Endothelial cell of umbilical vein (primary cell): Measurements from ENCODE around the gene FUT6. TPM values are rescaled to one million over a fixed set of nuclear protein-coding genes. Genes with fewer than 3 reads are reported as not detected.

Source experiments
- BruUV-seq: library from RNA; stranded (reverse); fragments of 400-500 nt; replicated peaks from 2 replicates; lab custom pipeline; 2021; lab: Mats Ljungman, UMichigan
- CTCF ChIA-PET: fragments of 300-600, 350-600 bp; sonication (Branson Sonifier 250); formaldehyde crosslinking; loops from one replicate; lab custom pipeline; 2021; ENCODE audit warnings: antibody characterized with exemption, inconsistent platforms; lab: Charles Lee
- POLR2A ChIA-PET: fragments of 300-600, 350-600 bp; sonication (Branson Sonifier 250); formaldehyde crosslinking; loops from one replicate; lab custom pipeline; 2021; ENCODE audit warnings: antibody characterized with exemption, inconsistent platforms; lab: Charles Lee
- DNase-seq: peaks from one replicate; pipeline ENCODE4 v3.0.0-alpha.2; 2011; ENCODE audit warnings: low read depth, low spot score
- FAIRE-seq: peaks from 2 replicates; lab custom pipeline; 2011; peaks lifted over from hg19 to GRCh38; lab: Jason Lieb, UNC
- H2AFZ ChIP-seq: 2 replicates; pipeline ENCODE4 v1.6.0; 2012; ENCODE audit warnings: low read depth, low read length, control low read depth, inconsistent platforms
- H3K27ac ChIP-seq: 2 replicates; pipeline ENCODE4 v1.5.1; 2011; ENCODE audit warnings: low read depth, mild to moderate bottlenecking, control low read depth, low read length, moderate library complexity; ENCODE audit not compliant: insufficient read depth
- H3K27me3 ChIP-seq, 2 experiments: 2 replicates each; pipeline versions ENCODE4 v1.6.0 to v1.6.1; 2011; ENCODE audit warnings: low read length in 2 of 2, mixed read lengths in 1 of 2; ENCODE audit not compliant: control insufficient read depth in 2 of 2, insufficient read depth in 2 of 2
- H3K36me3 ChIP-seq, 2 experiments: 2 replicates in 1 of 2; 3 replicates in 1 of 2; pipeline ENCODE4 v1.5.1; 2011; ENCODE audit warnings: low read length in 2 of 2, mild to moderate bottlenecking in 1 of 2, moderate library complexity in 1 of 2; ENCODE audit not compliant: control insufficient read depth in 2 of 2, insufficient read depth in 2 of 2; ENCODE audit errors: extremely low read depth in 1 of 2
- H3K4me1 ChIP-seq: 3 replicates; pipeline ENCODE4 v1.5.1; 2011; ENCODE audit warnings: mild to moderate bottlenecking, low read length; ENCODE audit not compliant: control insufficient read depth, insufficient read depth; ENCODE audit errors: extremely low read depth
- H3K4me2 ChIP-seq: 2 replicates; pipeline ENCODE4 v1.6.1; 2011; ENCODE audit warnings: low read length, control low read depth, mixed read lengths; ENCODE audit not compliant: insufficient read depth
- H3K4me3 ChIP-seq, 3 experiments: fragments of 200-600 bp in 1 of 3; sonication (generic), shearing (Covaris generic) in 1 of 3; replicated peaks in 1 of 3; 2 replicates each; pipeline ENCODE4 v1.5.1; 2011 to 2016; ENCODE audit warnings: control low read depth in 3 of 3, low read length in 3 of 3, mild to moderate bottlenecking in 2 of 3, inconsistent platforms in 1 of 3, low read depth in 1 of 3, moderate library complexity in 1 of 3; ENCODE audit not compliant: insufficient read depth in 1 of 3
- H3K79me2 ChIP-seq: 2 replicates; pipeline ENCODE4 v1.6.0; 2012; ENCODE audit warnings: low read length, inconsistent platforms; ENCODE audit not compliant: control insufficient read depth, insufficient read depth
- H3K9ac ChIP-seq: replicated peaks from 2 replicates; pipeline ENCODE3; 2011; ENCODE audit warnings: low read length, control low read depth; ENCODE audit not compliant: insufficient read depth; ENCODE audit errors: extremely low read depth
- H3K9me1 ChIP-seq: replicated peaks from 3 replicates; pipeline ENCODE4 v1.6.0; 2011; ENCODE audit warnings: mild to moderate bottlenecking, low read length; ENCODE audit not compliant: control insufficient read depth, insufficient read depth; ENCODE audit errors: extremely low read depth
- H3K9me3 ChIP-seq: replicated peaks from 2 replicates; pipeline ENCODE4 v1.5.1; 2012; ENCODE audit warnings: low read length, inconsistent platforms; ENCODE audit not compliant: control insufficient read depth, insufficient read depth
- H4K20me1 ChIP-seq: replicated peaks from 2 replicates; pipeline ENCODE3; 2011; ENCODE audit warnings: mild to moderate bottlenecking, low read length; ENCODE audit not compliant: control insufficient read depth, insufficient read depth; ENCODE audit errors: extremely low read depth
- GATA2 ChIP-seq: IDR thresholded peaks from 2 replicates; pipeline ENCODE4 v1.7.0; 2011; ENCODE audit warnings: low read depth, mild to moderate bottlenecking, moderate library complexity, mixed read lengths, low read length; ENCODE audit not compliant: insufficient read length, insufficient read depth
- MYC ChIP-seq: IDR thresholded peaks from one replicate; pipeline ENCODE4 v1.6.1; 2011; ENCODE audit warnings: mild to moderate bottlenecking, low read depth, low read length
- dilution Hi-C: fragments of 300-500 bp; cut with MboI; formaldehyde crosslinking; loops from one replicate; pipeline ENCODE4 v1.15.0; 2019; ENCODE audit warnings: low sequenced_read_pairs; ENCODE audit not compliant: extremely low pct_ligation_motif_present
- intact Hi-C: fragments of 100-400 bp; cut with micrococcal nuclease; formaldehyde crosslinking; loops from one replicate; pipeline ENCODE4 v1.10.0; 2022
- polyA plus RNA-seq, 4 experiments: library from polyadenylated mRNA; depleted of rRNA in 3 of 4; stranded (reverse) in 3 of 4; unstranded in 1 of 4; fragments of >200 nt; gene quantifications; 2 replicates each; pipeline versions ENCODE4 v1.2.1 to v1.2.3, GENCODE V29; 2011 to 2012; ENCODE audit warnings: missing spikeins in 1 of 4
- total RNA-seq: library from RNA; stranded (reverse); gene quantifications from 2 replicates; pipeline ENCODE4 v1.2.3, GENCODE V29; 2021
- TF ChIP-seq, protein P1 (sequence below), 2 donors: IDR thresholded peaks; 1 replicate in 1 of 2; 2 replicates in 1 of 2; pipeline ENCODE4 v1.5.1; 2011; ENCODE audit warnings: low read length in 2 of 2, mild to moderate bottlenecking in 2 of 2, moderate library complexity in 2 of 2, control low read depth in 1 of 2, inconsistent platforms in 1 of 2, low read depth in 1 of 2; ENCODE audit not compliant: insufficient read depth in 1 of 2; ENCODE audit errors: extremely low read depth in 1 of 2

The FUT6 gene
- total and polyA plus RNA-seq, 2 donors (not counting 3 experiments of a cell fraction or from before 2014, with no cell fraction given) = not detected

DNA sequence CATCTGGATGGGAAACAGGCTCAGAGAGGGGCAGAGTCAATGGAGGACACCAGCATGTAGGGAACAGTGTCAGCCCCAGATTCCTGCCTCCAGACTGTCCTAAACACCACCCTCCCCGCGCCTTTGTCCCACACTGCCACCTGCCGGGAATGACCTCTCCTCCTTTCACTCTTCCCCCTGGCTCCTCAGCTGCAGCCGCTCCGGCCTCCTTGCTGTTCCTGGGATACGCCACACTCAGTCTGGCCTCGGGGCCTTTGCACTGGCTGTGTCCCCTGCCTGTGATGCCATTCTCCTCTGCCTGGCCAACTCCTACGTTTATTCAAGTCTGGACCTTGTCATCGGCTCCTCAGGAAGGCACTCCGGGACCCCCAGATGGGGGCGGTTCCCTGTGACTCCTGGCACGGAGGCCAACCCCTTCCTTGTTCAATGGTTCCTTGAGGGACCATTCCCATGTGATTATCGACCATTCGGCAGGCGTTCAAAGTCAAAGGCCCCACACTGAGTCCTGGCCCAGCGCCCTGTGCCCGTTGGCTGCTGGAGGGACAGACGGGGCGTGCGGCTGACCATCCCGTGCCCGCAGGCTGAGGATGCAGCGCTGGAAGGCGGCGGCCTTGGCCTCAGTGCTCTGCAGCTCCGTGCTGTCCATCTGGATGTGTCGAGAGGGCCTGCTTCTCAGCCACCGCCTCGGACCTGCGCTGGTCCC is 15.8 kb downstream of the FUT6 start:
- Histone ChIP-seq H3K9ac (no peak overlapping the region), H2AFZ (no peak overlapping the region), H3K4me2 (no peak overlapping the region), H3K27me3 (no peaks in the 10 kb centered on the region), H3K27ac (no peak overlapping the region), H3K4me3 (no peak overlapping the region), H3K9me1 (no peaks in the 10 kb centered on the region), H3K4me1 (peaks cover 5% of the 10 kb centered on the region), H3K9me3 (no peaks in the 10 kb centered on the region), H3K36me3 (no peaks in the 10 kb centered on the region), H4K20me1 (no peaks in the 10 kb centered on the region), H3K79me2 (no peaks in the 10 kb centered on the region)
- BruUV-seq = no TSS peak
- dilution Hi-C loops = no loop called here
- FAIRE-seq = no peak
- intact Hi-C loops = loop anchor here (2.0 kb wide), 1 partner anchor 19 kb away; the partner anchor contains the start of gene NRTN
- ChIA-PET CTCF (interaction anchor here (4.6 kb wide), 1 partner anchor 20 kb away, joined by 24 read pairs; the partner anchor contains the start of gene NRTN), POLR2A (no interaction called here)
- no peak for DNase-seq
- TF ChIP-seq MYC = no peak
- TF ChIP-seq, protein P1, sequence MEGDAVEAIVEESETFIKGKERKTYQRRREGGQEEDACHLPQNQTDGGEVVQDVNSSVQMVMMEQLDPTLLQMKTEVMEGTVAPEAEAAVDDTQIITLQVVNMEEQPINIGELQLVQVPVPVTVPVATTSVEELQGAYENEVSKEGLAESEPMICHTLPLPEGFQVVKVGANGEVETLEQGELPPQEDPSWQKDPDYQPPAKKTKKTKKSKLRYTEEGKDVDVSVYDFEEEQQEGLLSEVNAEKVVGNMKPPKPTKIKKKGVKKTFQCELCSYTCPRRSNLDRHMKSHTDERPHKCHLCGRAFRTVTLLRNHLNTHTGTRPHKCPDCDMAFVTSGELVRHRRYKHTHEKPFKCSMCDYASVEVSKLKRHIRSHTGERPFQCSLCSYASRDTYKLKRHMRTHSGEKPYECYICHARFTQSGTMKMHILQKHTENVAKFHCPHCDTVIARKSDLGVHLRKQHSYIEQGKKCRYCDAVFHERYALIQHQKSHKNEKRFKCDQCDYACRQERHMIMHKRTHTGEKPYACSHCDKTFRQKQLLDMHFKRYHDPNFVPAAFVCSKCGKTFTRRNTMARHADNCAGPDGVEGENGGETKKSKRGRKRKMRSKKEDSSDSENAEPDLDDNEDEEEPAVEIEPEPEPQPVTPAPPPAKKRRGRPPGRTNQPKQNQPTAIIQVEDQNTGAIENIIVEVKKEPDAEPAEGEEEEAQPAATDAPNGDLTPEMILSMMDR (IDR thresholded peaks at IDR 0.05; ENCODE audit: extremely low read depth in 1 of 2, insufficient read depth in 1 of 2, low read depth in 1 of 2, low read length in 2 of 2) = peak in 1 of 2 donors; percentile 11

DNA sequence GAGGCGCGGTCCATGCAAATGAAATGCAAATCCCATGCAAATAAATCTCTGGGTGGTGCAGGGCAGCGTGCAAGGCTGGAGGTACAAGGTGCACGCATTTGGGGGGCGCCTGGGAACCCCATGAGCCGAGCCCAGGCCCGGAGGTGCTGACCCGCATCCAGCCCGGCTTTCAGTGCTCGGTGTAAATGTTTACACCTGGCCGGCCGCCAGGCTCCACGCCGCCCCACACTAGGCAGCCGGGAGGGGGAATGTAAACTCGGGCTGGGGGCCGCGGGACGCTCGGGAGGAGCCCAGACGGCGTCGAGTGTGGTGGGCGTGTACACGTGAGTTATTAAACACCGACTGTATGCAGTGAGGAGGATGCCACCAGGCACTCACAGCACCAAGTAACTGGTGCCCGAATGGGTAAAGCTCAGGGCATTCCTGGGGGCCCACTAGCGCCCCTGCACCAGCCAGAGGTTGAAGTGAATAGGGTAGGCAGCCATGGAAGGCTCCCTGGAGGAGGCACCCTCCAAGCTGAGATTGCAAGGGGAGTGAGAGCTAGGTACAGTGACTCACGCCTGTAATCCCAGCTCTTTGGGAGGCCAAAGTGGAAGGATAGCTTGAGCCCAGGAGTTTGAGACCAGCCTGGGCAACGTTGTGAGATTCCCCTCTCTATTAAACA is 17.2 kb downstream of the FUT6 start:
- BruUV-seq = no TSS peak
- Histone ChIP-seq H3K36me3 (no peaks in the 10 kb centered on the region), H3K27me3 (no peaks in the 10 kb centered on the region), H4K20me1 (no peaks in the 10 kb centered on the region), H3K4me1 (no peaks in the 10 kb centered on the region), H3K9me3 (no peaks in the 10 kb centered on the region), H3K9me1 (no peaks in the 10 kb centered on the region), H2AFZ (no peak overlapping the region), H3K9ac (no peak overlapping the region), H3K4me3 (no peak overlapping the region), H3K27ac (no peak overlapping the region), H3K4me2 (no peak overlapping the region), H3K79me2 (no peaks in the 10 kb centered on the region)
- dilution Hi-C loops (no loop called here), intact Hi-C loops (loop anchor here (2.0 kb wide), 1 partner anchor 18 kb away; the partner anchor contains the start of gene NRTN)
- TF ChIP-seq GATA2 = no peak
- POLR2A ChIA-PET = no interaction called here
- DNase-seq (no peak), FAIRE-seq (no peak)
- CTCF ChIA-PET = interaction anchor here (0.7 to 4.6 kb wide), 2 partner anchors 12 to 18 kb away, joined by 3 to 24 read pairs; partner anchors contain the start of gene NRTN
